Fibroblast of skin of left biceps (primary cell): ENCODE data around the gene RIN1.
"Not testable (repeated sequence)": the region's sequence is repeated elsewhere in the genome, so short reads cannot be mapped to it uniquely, and the experiment has no call there.

Experiments
- DNase-seq, 2 experiments: peaks; one replicate each; pipeline ENCODE4 v3.0.0-alpha.2; 2013; ENCODE audit warnings: low read depth in 2 of 2

RIN1 gene

GRCh38 chr11:66336234-66337102 is at the start of gene RIN1:
TSS of gene RIN1 (minus strand) at chr11:66336434. CDS start at chr11:66336402, 32 bp downstream.
- DNase-seq, result peak; percentile 36 to 47

- not testable (repeated sequence) for DNase-seq
These were observed 48.1 kb upstream of the RIN1 start for GRCh38 chr11:66384316-66384715.

- not testable (repeated sequence) for DNase-seq
These were observed 44.0 kb upstream of the RIN1 start for GRCh38 chr11:66380264-66380663.

GRCh38 chr11:66373690-66374287 is 37.6 kb upstream of the RIN1 start:
- not testable (repeated sequence) for DNase-seq

GRCh38 chr11:66373265-66373664 is 37.0 kb upstream of the RIN1 start:
- no peak for DNase-seq

GRCh38 chr11:66371627-66372415 is 35.6 kb upstream of the RIN1 start, which contains the start of gene SLC29A2:
TSS of gene SLC29A2 (minus strand) at chr11:66371760. CDS start at chr11:66371591, 169 bp downstream.
- DNase-seq, result no peak

GRCh38 chr11:66369073-66369894 is 33.0 kb upstream of the RIN1 start:
- no peak for DNase-seq

- DNase-seq, result no peak
These were observed 32.2 kb upstream of the RIN1 start for GRCh38 chr11:66368484-66368883.

GRCh38 chr11:66367561-66368312 is 31.5 kb upstream of the RIN1 start:
- DNase-seq, result no peak

GRCh38 chr11:66366844-66367477 is 30.7 kb upstream of the RIN1 start:
- DNase-seq, result no peak

GRCh38 chr11:66365711-66366619 is 29.7 kb upstream of the RIN1 start:
- DNase-seq, result no peak

- no peak for DNase-seq
These were observed 28.9 kb upstream of the RIN1 start for GRCh38 chr11:66365166-66365565.

- DNase-seq, result no peak
These were observed 27.7 kb upstream of the RIN1 start for GRCh38 chr11:66363805-66364535.

GRCh38 chr11:66363187-66363601 is 27.0 kb upstream of the RIN1 start:
- DNase-seq, result no peak

GRCh38 chr11:66362481-66363147 is 26.4 kb upstream of the RIN1 start:
- no peak for DNase-seq

GRCh38 chr11:66361502-66361941 is 25.3 kb upstream of the RIN1 start:
- no peak for DNase-seq

GRCh38 chr11:66360406-66361073 is 24.3 kb upstream of the RIN1 start:
- no peak for DNase-seq
